ENCODE results near the gene FAM107B.

FAM107B gene

GRCh38 chr10:14728346-14728745 lies 46.4 kb downstream of the FAM107B start:
- no peak for TF ChIP-seq EGR1 (IDR thresholded peaks at IDR 0.05)
- no peak for TF ChIP-seq NFIC (IDR thresholded peaks at IDR 0.05)
- TF ChIP-seq, protein P1, sequence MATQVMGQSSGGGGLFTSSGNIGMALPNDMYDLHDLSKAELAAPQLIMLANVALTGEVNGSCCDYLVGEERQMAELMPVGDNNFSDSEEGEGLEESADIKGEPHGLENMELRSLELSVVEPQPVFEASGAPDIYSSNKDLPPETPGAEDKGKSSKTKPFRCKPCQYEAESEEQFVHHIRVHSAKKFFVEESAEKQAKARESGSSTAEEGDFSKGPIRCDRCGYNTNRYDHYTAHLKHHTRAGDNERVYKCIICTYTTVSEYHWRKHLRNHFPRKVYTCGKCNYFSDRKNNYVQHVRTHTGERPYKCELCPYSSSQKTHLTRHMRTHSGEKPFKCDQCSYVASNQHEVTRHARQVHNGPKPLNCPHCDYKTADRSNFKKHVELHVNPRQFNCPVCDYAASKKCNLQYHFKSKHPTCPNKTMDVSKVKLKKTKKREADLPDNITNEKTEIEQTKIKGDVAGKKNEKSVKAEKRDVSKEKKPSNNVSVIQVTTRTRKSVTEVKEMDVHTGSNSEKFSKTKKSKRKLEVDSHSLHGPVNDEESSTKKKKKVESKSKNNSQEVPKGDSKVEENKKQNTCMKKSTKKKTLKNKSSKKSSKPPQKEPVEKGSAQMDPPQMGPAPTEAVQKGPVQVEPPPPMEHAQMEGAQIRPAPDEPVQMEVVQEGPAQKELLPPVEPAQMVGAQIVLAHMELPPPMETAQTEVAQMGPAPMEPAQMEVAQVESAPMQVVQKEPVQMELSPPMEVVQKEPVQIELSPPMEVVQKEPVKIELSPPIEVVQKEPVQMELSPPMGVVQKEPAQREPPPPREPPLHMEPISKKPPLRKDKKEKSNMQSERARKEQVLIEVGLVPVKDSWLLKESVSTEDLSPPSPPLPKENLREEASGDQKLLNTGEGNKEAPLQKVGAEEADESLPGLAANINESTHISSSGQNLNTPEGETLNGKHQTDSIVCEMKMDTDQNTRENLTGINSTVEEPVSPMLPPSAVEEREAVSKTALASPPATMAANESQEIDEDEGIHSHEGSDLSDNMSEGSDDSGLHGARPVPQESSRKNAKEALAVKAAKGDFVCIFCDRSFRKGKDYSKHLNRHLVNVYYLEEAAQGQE (IDR thresholded peaks at IDR 0.05; ENCODE audit: low read depth) = no peak
- TF ChIP-seq, protein P2, sequence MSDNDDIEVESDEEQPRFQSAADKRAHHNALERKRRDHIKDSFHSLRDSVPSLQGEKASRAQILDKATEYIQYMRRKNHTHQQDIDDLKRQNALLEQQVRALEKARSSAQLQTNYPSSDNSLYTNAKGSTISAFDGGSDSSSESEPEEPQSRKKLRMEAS (IDR thresholded peaks at IDR 0.05) = no peak
- TF ChIP-seq CEBPB (IDR thresholded peaks at IDR 0.05) = no peak
- TF ChIP-seq RAD21 (IDR thresholded peaks at IDR 0.05; ENCODE audit: low read depth) = no peak
- TF ChIP-seq, protein P3, sequence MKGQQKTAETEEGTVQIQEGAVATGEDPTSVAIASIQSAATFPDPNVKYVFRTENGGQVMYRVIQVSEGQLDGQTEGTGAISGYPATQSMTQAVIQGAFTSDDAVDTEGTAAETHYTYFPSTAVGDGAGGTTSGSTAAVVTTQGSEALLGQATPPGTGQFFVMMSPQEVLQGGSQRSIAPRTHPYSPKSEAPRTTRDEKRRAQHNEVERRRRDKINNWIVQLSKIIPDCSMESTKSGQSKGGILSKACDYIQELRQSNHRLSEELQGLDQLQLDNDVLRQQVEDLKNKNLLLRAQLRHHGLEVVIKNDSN (IDR thresholded peaks at IDR 0.05) = no peak
- TF ChIP-seq TAF1 (IDR thresholded peaks at IDR 0.05; ENCODE audit: low read depth) = no peak
- TF ChIP-seq TCF12 (IDR thresholded peaks at IDR 0.05; ENCODE audit: low read depth) = no peak
- no peak for TF ChIP-seq YY1 (IDR thresholded peaks at IDR 0.05; ENCODE audit: low read depth)
- no peak for TF ChIP-seq FOXM1 (IDR thresholded peaks at IDR 0.05; ENCODE audit: borderline replicate concordance, low read depth)
- no peak for TF ChIP-seq TEAD4 (IDR thresholded peaks at IDR 0.05)
- TF ChIP-seq EP300 (IDR thresholded peaks at IDR 0.05; ENCODE audit: borderline replicate concordance) = no peak

DNA sequence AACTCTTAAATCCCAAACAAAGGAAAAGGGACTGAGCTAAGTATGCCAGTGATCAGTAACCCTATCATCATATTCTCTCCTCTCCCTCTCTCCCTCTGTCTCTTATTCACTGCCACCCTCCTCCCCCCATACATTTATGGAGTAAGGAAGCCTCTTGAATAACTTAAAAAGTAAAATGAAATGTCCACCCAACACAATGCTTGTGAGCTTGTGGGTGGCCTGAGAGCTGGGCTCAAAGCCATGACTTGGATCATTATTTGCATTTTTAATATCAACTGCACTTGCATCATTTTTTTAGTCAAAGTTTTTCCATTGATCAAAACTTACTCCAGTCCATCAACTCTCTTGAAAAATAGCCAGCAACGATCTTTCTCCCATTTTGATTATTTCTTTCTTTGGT lies 46.8 kb downstream of the FAM107B start:
- TF ChIP-seq, protein P2 (IDR thresholded peaks at IDR 0.05) = no peak
- TF ChIP-seq YY1 (IDR thresholded peaks at IDR 0.05; ENCODE audit: low read depth) (no peak), TAF1 (IDR thresholded peaks at IDR 0.05; ENCODE audit: low read depth) (no peak), CEBPB (IDR thresholded peaks at IDR 0.05) (no peak), RAD21 (IDR thresholded peaks at IDR 0.05; ENCODE audit: low read depth) (no peak), CREB1 (IDR thresholded peaks at IDR 0.05; ENCODE audit: low read depth) (no peak), EP300 (IDR thresholded peaks at IDR 0.05; ENCODE audit: borderline replicate concordance) (no peak), ZBTB7A (IDR thresholded peaks at IDR 0.05; ENCODE audit: low read depth) (no peak), FOXM1 (IDR thresholded peaks at IDR 0.05; ENCODE audit: borderline replicate concordance, low read depth) (no peak), NFIC (IDR thresholded peaks at IDR 0.05) (no peak), TCF12 (IDR thresholded peaks at IDR 0.05; ENCODE audit: low read depth) (no peak), TEAD4 (IDR thresholded peaks at IDR 0.05) (no peak), EGR1 (IDR thresholded peaks at IDR 0.05) (no peak)
- TF ChIP-seq, protein P1 (IDR thresholded peaks at IDR 0.05; ENCODE audit: low read depth) = no peak
- TF ChIP-seq, protein P3 (IDR thresholded peaks at IDR 0.05) = no peak

DNA sequence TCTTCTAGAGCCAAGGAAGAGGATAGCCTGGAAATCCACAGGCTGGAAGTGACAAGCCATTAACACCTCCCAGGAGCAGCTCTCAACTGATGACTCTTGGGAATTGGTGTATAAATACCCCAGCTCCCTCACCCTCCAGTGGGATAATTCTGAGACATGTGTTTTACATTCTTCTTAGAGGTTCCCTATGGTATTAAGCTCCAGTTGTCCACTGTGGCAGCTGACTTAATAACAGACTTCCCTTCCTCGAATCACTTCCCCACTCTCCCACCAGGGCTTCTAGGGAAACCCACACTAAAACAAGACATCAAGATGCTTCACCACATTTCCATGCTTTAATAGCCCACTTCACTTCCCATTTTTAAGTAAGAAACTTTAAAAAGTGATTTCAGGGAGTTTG lies 47.2 kb downstream of the FAM107B start:
- TF ChIP-seq, protein P1 (IDR thresholded peaks at IDR 0.05; ENCODE audit: low read depth) = no peak
- TF ChIP-seq EGR1 (IDR thresholded peaks at IDR 0.05) (no peak), TCF12 (IDR thresholded peaks at IDR 0.05; ENCODE audit: low read depth) (no peak), EP300 (IDR thresholded peaks at IDR 0.05; ENCODE audit: borderline replicate concordance) (no peak), TAF1 (IDR thresholded peaks at IDR 0.05; ENCODE audit: low read depth) (no peak), YY1 (IDR thresholded peaks at IDR 0.05; ENCODE audit: low read depth) (no peak), ZBTB7A (IDR thresholded peaks at IDR 0.05; ENCODE audit: low read depth) (no peak), CEBPB (IDR thresholded peaks at IDR 0.05) (no peak), NFIC (IDR thresholded peaks at IDR 0.05) (no peak), RAD21 (IDR thresholded peaks at IDR 0.05; ENCODE audit: low read depth) (no peak), FOXM1 (IDR thresholded peaks at IDR 0.05; ENCODE audit: borderline replicate concordance, low read depth) (no peak), CREB1 (IDR thresholded peaks at IDR 0.05; ENCODE audit: low read depth) (no peak), TEAD4 (IDR thresholded peaks at IDR 0.05) (no peak)
- TF ChIP-seq, protein P2 (IDR thresholded peaks at IDR 0.05) = no peak
- TF ChIP-seq, protein P3 (IDR thresholded peaks at IDR 0.05) = no peak
